GM21723 (cell line): Measurements from ENCODE around the gene PCSK1.
A peak's percentile ranks its signal among the peaks of the same experiment; 100 is the strongest.
"Not testable (repeated sequence)": the region's sequence is repeated elsewhere in the genome, so short reads cannot be mapped to it uniquely, and the experiment has no call there.

ENCODE experiments used
- ATAC-seq: cut with Tn5 transposase; IDR thresholded peaks from one replicate; pipeline ENCODE4 v1.9.1; 2021; ENCODE audit warnings: mild to moderate bottlenecking, moderate library complexity; ENCODE audit not compliant: unreplicated experiment

Gene PCSK1

GRCh38 chr5:96374653-96375052, 58.4 kb downstream of the PCSK1 start:
- ATAC-seq, result no peak

GRCh38 chr5:96373381-96373733, 59.7 kb downstream of the PCSK1 start:
- ATAC-seq, result no peak

- no peak for ATAC-seq
These were observed 60.2 kb downstream of the PCSK1 start for GRCh38 chr5:96372726-96373380.

- no peak for ATAC-seq
These were observed 62.1 kb downstream of the PCSK1 start for GRCh38 chr5:96370976-96371375.

- not testable (repeated sequence) for ATAC-seq
These were observed 65.7 kb downstream of the PCSK1 start for GRCh38 chr5:96367337-96367736.

- ATAC-seq, result no peak
These were observed 78.8 kb downstream of the PCSK1 start for GRCh38 chr5:96354237-96354636.

- no peak for ATAC-seq
These were observed 79.8 kb downstream of the PCSK1 start for GRCh38 chr5:96353220-96353619.

GRCh38 chr5:96350678-96351077, 82.4 kb downstream of the PCSK1 start:
- ATAC-seq, result no peak

- no peak for ATAC-seq
These were observed 84.5 kb downstream of the PCSK1 start for GRCh38 chr5:96348536-96348935.

GRCh38 chr5:96347502-96348292, 85.4 kb downstream of the PCSK1 start:
- ATAC-seq, result no peak

GRCh38 chr5:96344678-96345577, 88.1 kb downstream of the PCSK1 start:
- peak; percentile 93 for ATAC-seq

GRCh38 chr5:96343094-96343493, 90.0 kb downstream of the PCSK1 start:
- no peak for ATAC-seq

- ATAC-seq, result no peak
These were observed 90.5 kb downstream of the PCSK1 start for GRCh38 chr5:96342581-96342980.
